Measurements from ENCODE around the gene FHIT.

Gene FHIT

GRCh38 chr3:61227799-61228198 lies 23.5 kb downstream of the FHIT start:
- Mint-ChIP-seq H3K27ac (no peak overlapping the region), H3K27me3 (ENCODE audit: low read depth) (no peaks in the 10 kb centered on the region), H3K9me3 (no peaks in the 10 kb centered on the region), H3K4me3 (no peak overlapping the region), H3K36me3 (ENCODE audit: low read depth) (peaks cover 4% of the 10 kb centered on the region), H3K4me1 (no peaks in the 10 kb centered on the region)
- TF ChIP-seq CTCF (IDR thresholded peaks at IDR 0.05; ENCODE audit: unreplicated experiment in 3 of 3): no peak

- Mint-ChIP-seq H3K27me3 (ENCODE audit: low read depth) (no peaks in the 10 kb centered on the region), H3K9me3 (no peaks in the 10 kb centered on the region), H3K36me3 (ENCODE audit: low read depth) (no peaks in the 10 kb centered on the region), H3K4me3 (no peak overlapping the region), H3K27ac (no peak overlapping the region), H3K4me1 (no peaks in the 10 kb centered on the region)
- TF ChIP-seq CTCF (IDR thresholded peaks at IDR 0.05; ENCODE audit: unreplicated experiment in 3 of 3): no peak
These were observed 25.0 kb downstream of the FHIT start for GRCh38 chr3:61226166-61226686.

GRCh38 chr3:61224823-61225222 lies 26.4 kb downstream of the FHIT start:
- H3K4me3 Mint-ChIP-seq: no peak overlapping the region
- H3K4me1 Mint-ChIP-seq: no peaks in the 10 kb centered on the region
- TF ChIP-seq CTCF (IDR thresholded peaks at IDR 0.05; ENCODE audit: unreplicated experiment in 3 of 3): no peak
- no peaks in the 10 kb centered on the region for H3K36me3 Mint-ChIP-seq (ENCODE audit: low read depth)
- H3K27me3 Mint-ChIP-seq (ENCODE audit: low read depth): no peaks in the 10 kb centered on the region
- no peaks in the 10 kb centered on the region for H3K9me3 Mint-ChIP-seq
- no peak overlapping the region for H3K27ac Mint-ChIP-seq

GRCh38 chr3:61223451-61223850 lies 27.8 kb downstream of the FHIT start:
- no peak for TF ChIP-seq CTCF (IDR thresholded peaks at IDR 0.05; ENCODE audit: unreplicated experiment in 3 of 3)
- Mint-ChIP-seq H3K36me3 (ENCODE audit: low read depth) (no peaks in the 10 kb centered on the region), H3K4me3 (no peak overlapping the region), H3K27ac (no peak overlapping the region), H3K27me3 (ENCODE audit: low read depth) (no peaks in the 10 kb centered on the region), H3K4me1 (no peaks in the 10 kb centered on the region), H3K9me3 (no peaks in the 10 kb centered on the region)

GRCh38 chr3:61222467-61222866 lies 28.8 kb downstream of the FHIT start:
- H3K4me1 Mint-ChIP-seq: no peaks in the 10 kb centered on the region
- no peak overlapping the region for H3K27ac Mint-ChIP-seq
- H3K9me3 Mint-ChIP-seq: peaks cover 2% of the 10 kb centered on the region
- H3K4me3 Mint-ChIP-seq: no peak overlapping the region
- peaks cover under 1% of the 10 kb centered on the region for H3K36me3 Mint-ChIP-seq (ENCODE audit: low read depth)
- no peaks in the 10 kb centered on the region for H3K27me3 Mint-ChIP-seq (ENCODE audit: low read depth)
- TF ChIP-seq CTCF (IDR thresholded peaks at IDR 0.05; ENCODE audit: unreplicated experiment in 3 of 3): no peak

GRCh38 chr3:61221759-61222362 lies 29.4 kb downstream of the FHIT start:
- peaks cover 5% of the 10 kb centered on the region for H3K36me3 Mint-ChIP-seq (ENCODE audit: low read depth)
- no peak for TF ChIP-seq CTCF (IDR thresholded peaks at IDR 0.05; ENCODE audit: unreplicated experiment in 3 of 3)
- no peaks in the 10 kb centered on the region for H3K4me1 Mint-ChIP-seq
- H3K27me3 Mint-ChIP-seq (ENCODE audit: low read depth): no peaks in the 10 kb centered on the region
- no peak overlapping the region for H3K27ac Mint-ChIP-seq
- no peak overlapping the region for H3K4me3 Mint-ChIP-seq
- peaks cover 7% of the 10 kb centered on the region for H3K9me3 Mint-ChIP-seq

All from nephron (organoid).